Measurements from ENCODE around the gene AMY2B. TPM values are rescaled to one million over a fixed set of nuclear protein-coding genes. Genes with fewer than 3 reads are reported as not detected.

Gene AMY2B
- total and polyA plus RNA-seq, 2 of the 13 experiments (the other 11 are each of a cell fraction or from before 2014, with no cell fraction given) = 1.3 to 1.9 TPM

- TF ChIP-seq MAX (IDR thresholded peaks at IDR 0.05) = no peak
- TF ChIP-seq ZSCAN5A (CRISPR knock-in tag; IDR thresholded peaks at IDR 0.05; ENCODE audit: borderline replicate concordance) = no peak
- TF ChIP-seq ZNF740 (CRISPR knock-in tag; IDR thresholded peaks at IDR 0.05) = no peak
- no peak for TF ChIP-seq ARID4A (CRISPR knock-in tag; IDR thresholded peaks at IDR 0.05; ENCODE audit: borderline replicate concordance)
- no peak for TF ChIP-seq ZNF251 (CRISPR knock-in tag; IDR thresholded peaks at IDR 0.05)
- TF ChIP-seq SAFB2 (CRISPR knock-in tag; IDR thresholded peaks at IDR 0.05; ENCODE audit: borderline replicate concordance, low read depth) = no peak
Measured at GRCh38 chr1:103583887-103584286, 12.5 kb downstream of the AMY2B start (continued).

- Histone ChIP-seq H3K9ac (ENCODE audit: insufficient read depth, low read depth, low read length) (no peak overlapping the region), H3K4me2 (ENCODE audit: low read depth, low read length) (no peak overlapping the region), H3K9me3 (ENCODE audit: low read length) (peaks cover 15% of the 10 kb centered on the region), H4K20me1 (ENCODE audit: insufficient read depth, low read length) (no peaks in the 10 kb centered on the region), H2AFZ (ENCODE audit: low read length) (no peak overlapping the region), H3K27ac (ENCODE audit: extremely low read length, insufficient read depth, low read length) (no peak overlapping the region), H3K36me3 (replicated peaks in 1 of 2; ENCODE audit: control insufficient read depth in 1 of 2, insufficient read depth in 2 of 2, low read length in 2 of 2) (no peaks in the 10 kb centered on the region), H3K4me1 (ENCODE audit: insufficient read depth, low read length) (no peaks in the 10 kb centered on the region), H3K27me3 (ENCODE audit: control insufficient read depth in 1 of 2, insufficient read depth in 2 of 2, low read length in 2 of 2) (no peaks in the 10 kb centered on the region; a peak in 1 of 5 replicates), H3K4me3 (replicated peaks in 1 of 3; ENCODE audit: insufficient read depth in 1 of 3, low read depth in 2 of 3, low read length in 3 of 3) (no peak overlapping the region), H3K79me2 (ENCODE audit: insufficient read depth, low read length) (no peaks in the 10 kb centered on the region)
- DNase-seq (ENCODE audit: low spot score) = no peak
- intact Hi-C loops (cut with micrococcal nuclease; ENCODE audit: unreplicated experiment) = no loop called here
- no peak for ATAC-seq
- no peak for FAIRE-seq
- WGBS (ENCODE audit: low lambda C conversion rate) = 14% methylated on average over 2 of the region's 2 CpGs
- ChIA-PET CTCF (ENCODE audit: low intra/inter-chr PET ratio, low total read pairs) (no interaction called here), POLR2A (no interaction called here)
- BruUV-seq (replicated peaks) = no TSS peak
- in situ Hi-C loops (cut with HindIII; ENCODE audit: extremely low pct_ligation_motif_present, low pct_unique_long_range_greater_than_20kb) = no loop called here
- TF ChIP-seq SKI (IDR thresholded peaks at IDR 0.05; ENCODE audit: partially characterized antibody) (no peak), KIAA2018 (CRISPR knock-in tag; IDR thresholded peaks at IDR 0.05; ENCODE audit: borderline replicate concordance) (no peak)
Measured at GRCh38 chr1:103584537-103584936, 13.1 kb downstream of the AMY2B start.

All from HepG2 (cell line).